Esophagus muscularis mucosa (tissue), 4 donors: Measurements from ENCODE around the gene ERGIC2. TPM values are rescaled to one million over a fixed set of nuclear protein-coding genes. Genes with fewer than 3 reads are reported as not detected.

ENCODE experiments used
- DNase-seq: peaks from one replicate; pipeline ENCODE4 v3.0.0-alpha.2; 2017; ENCODE audit errors: extremely low spot score
- H3K27ac ChIP-seq, 4 donors: fragments of 200-600 bp; sonication (generic); replicated peaks in 1 of 4; 1 replicate in 3 of 4; 2 replicates in 1 of 4; pipeline ENCODE4 v1.5.1; 2016 to 2019; ENCODE audit warnings: mild to moderate bottlenecking in 1 of 4
- H3K27me3 ChIP-seq, 4 donors: fragments of 200-600 bp; sonication (generic); one replicate each; pipeline versions ENCODE4 v1.5.1 to v1.6.0; 2016 to 2019
- H3K36me3 ChIP-seq, 4 donors: fragments of 200-600 bp; sonication (generic); one replicate each; pipeline ENCODE4 v1.5.1; 2016 to 2019
- H3K4me1 ChIP-seq, 4 donors: fragments of 200-600 bp; sonication (generic); one replicate each; pipeline ENCODE4 v1.5.1; 2016 to 2019
- H3K4me3 ChIP-seq, 4 donors: fragments of 200-600 bp; sonication (generic); 1 replicate in 2 of 4; 2 replicates in 2 of 4; pipeline ENCODE4 v1.5.1; 2016 to 2019; ENCODE audit warnings: mild to moderate bottlenecking in 4 of 4, moderate library complexity in 1 of 4
- H3K9me3 ChIP-seq, 4 donors: fragments of 200-600 bp; sonication (generic); 1 replicate in 3 of 4; 2 replicates in 1 of 4; pipeline ENCODE4 v1.5.1; 2016 to 2019
- EP300 ChIP-seq: sonication (generic); formaldehyde crosslinking; IDR thresholded peaks from one replicate; pipeline ENCODE4 v1.6.1; 2017; ENCODE audit warnings: antibody characterized with exemption
- POLR2A ChIP-seq: fragments of 450-650 bp; IDR thresholded peaks from one replicate; pipeline ENCODE4 v1.6.1; 2017; ENCODE audit warnings: antibody characterized with exemption, moderate library complexity, mild to moderate bottlenecking, low read depth
- POLR2AphosphoS5 ChIP-seq, 2 donors: sonication (generic); formaldehyde crosslinking; IDR thresholded peaks; one replicate each; pipeline ENCODE4 v1.6.1; 2017; ENCODE audit warnings: antibody characterized with exemption in 2 of 2
- WGBS: methylation state at CpG from one replicate; pipeline ENCODE4 v1.1.5; 2018; 5-methylcytosine and 5-hydroxymethylcytosine counted together
- intact Hi-C: fragments of 100-400 bp; cut with DNase I; formaldehyde crosslinking; loops from one replicate; pipeline ENCODE4 v1.15.1; 2023
- total RNA-seq, 4 donors: library from RNA; depleted of rRNA; stranded (reverse); fragments of >200 nt; gene quantifications; one replicate each; pipeline versions ENCODE4 v1.1.0 to v1.2.1, GENCODE V29; 2016
- TF ChIP-seq, protein P1 (sequence below), 3 experiments: fragments of 200-600 bp in 2 of 3; fragments of 450-650 bp in 1 of 3; sonication (generic) in 2 of 3; IDR thresholded peaks; one replicate each; pipeline ENCODE4 v1.5.1; 2017 to 2019; ENCODE audit warnings: antibody characterized with exemption in 3 of 3, mild to moderate bottlenecking in 2 of 3, moderate library complexity in 1 of 3

ERGIC2 gene
- total RNA-seq, 4 donors from 2014 or later: 27.2 to 86.8 (median 64.6) TPM

- H3K27me3 ChIP-seq: no peaks in the 10 kb centered on the region
- H3K36me3 ChIP-seq: no peaks in the 10 kb centered on the region
- peaks cover 0 to 4% (median 0%) of the 10 kb centered on the region in 4 donors for H3K9me3 ChIP-seq
- intact Hi-C loops: no loop called here
- no peak overlapping the region for H3K27ac ChIP-seq
- no peak for DNase-seq
- no peaks in the 10 kb centered on the region for H3K4me1 ChIP-seq
- H3K4me3 ChIP-seq: no peak overlapping the region
- TF ChIP-seq, protein P1, sequence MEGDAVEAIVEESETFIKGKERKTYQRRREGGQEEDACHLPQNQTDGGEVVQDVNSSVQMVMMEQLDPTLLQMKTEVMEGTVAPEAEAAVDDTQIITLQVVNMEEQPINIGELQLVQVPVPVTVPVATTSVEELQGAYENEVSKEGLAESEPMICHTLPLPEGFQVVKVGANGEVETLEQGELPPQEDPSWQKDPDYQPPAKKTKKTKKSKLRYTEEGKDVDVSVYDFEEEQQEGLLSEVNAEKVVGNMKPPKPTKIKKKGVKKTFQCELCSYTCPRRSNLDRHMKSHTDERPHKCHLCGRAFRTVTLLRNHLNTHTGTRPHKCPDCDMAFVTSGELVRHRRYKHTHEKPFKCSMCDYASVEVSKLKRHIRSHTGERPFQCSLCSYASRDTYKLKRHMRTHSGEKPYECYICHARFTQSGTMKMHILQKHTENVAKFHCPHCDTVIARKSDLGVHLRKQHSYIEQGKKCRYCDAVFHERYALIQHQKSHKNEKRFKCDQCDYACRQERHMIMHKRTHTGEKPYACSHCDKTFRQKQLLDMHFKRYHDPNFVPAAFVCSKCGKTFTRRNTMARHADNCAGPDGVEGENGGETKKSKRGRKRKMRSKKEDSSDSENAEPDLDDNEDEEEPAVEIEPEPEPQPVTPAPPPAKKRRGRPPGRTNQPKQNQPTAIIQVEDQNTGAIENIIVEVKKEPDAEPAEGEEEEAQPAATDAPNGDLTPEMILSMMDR (IDR thresholded peaks at IDR 0.05): no peak
- TF ChIP-seq POLR2AphosphoS5 (IDR thresholded peaks at IDR 0.05): no peak
These were observed 33.4 kb upstream of the ERGIC2 start for GRCh38 chr12:29414368-29414767.

- H3K4me1 ChIP-seq: no peaks in the 10 kb centered on the region
- no peak overlapping the region for H3K27ac ChIP-seq
- 65% methylated on average over 4 of the region's 4 CpGs for WGBS
- TF ChIP-seq EP300 (no peak), POLR2A (no peak), POLR2AphosphoS5 (IDR thresholded peaks at IDR 0.05) (no peak)
- TF ChIP-seq, protein P1 (IDR thresholded peaks at IDR 0.05): no peak
- H3K9me3 ChIP-seq: no peaks in the 10 kb centered on the region
- no peak overlapping the region for H3K4me3 ChIP-seq
- no peak for DNase-seq
- intact Hi-C loops: no loop called here
- no peaks in the 10 kb centered on the region for H3K36me3 ChIP-seq
- no peaks in the 10 kb centered on the region for H3K27me3 ChIP-seq
These were observed 24.6 kb upstream of the ERGIC2 start for GRCh38 chr12:29405561-29405960.

DNA sequence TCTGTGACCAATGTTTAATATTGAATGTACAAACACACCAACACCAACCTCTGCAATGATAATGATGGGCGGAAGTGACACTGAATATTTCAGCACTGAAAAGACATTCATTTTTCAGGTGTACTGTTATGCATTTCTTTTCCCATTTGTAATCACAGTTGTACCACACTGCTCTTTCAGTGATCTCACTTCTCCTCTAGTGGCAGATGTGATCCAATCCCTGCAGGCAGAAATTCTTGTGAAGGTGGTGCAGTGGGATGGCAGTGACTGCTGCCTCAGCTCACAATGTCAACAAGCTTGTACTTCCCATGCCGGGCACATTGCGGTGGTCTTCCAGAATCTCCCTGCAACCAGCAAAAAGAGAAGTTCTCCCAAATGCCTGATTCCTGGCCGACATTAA, 23.0 kb upstream of the ERGIC2 start:
- no peak for DNase-seq
- H3K4me1 ChIP-seq: no peaks in the 10 kb centered on the region
- WGBS: 72% methylated on average over 4 of the region's 4 CpGs
- H3K36me3 ChIP-seq: no peaks in the 10 kb centered on the region
- no peak overlapping the region for H3K27ac ChIP-seq
- H3K9me3 ChIP-seq: no peaks in the 10 kb centered on the region
- H3K4me3 ChIP-seq: no peak overlapping the region
- no peak for TF ChIP-seq POLR2AphosphoS5 (IDR thresholded peaks at IDR 0.05)
- TF ChIP-seq POLR2A: no peak
- no peak for TF ChIP-seq EP300
- H3K27me3 ChIP-seq: no peaks in the 10 kb centered on the region
- intact Hi-C loops: no loop called here

GRCh38 chr12:29402437-29402836, 21.5 kb upstream of the ERGIC2 start:
- H3K27me3 ChIP-seq: no peaks in the 10 kb centered on the region
- H3K4me3 ChIP-seq: no peak overlapping the region
- no peaks in the 10 kb centered on the region for H3K36me3 ChIP-seq
- no peaks in the 10 kb centered on the region for H3K9me3 ChIP-seq
- no peak for DNase-seq
- intact Hi-C loops: no loop called here
- TF ChIP-seq, protein P1 (IDR thresholded peaks at IDR 0.05): no peak
- TF ChIP-seq POLR2A: no peak
- TF ChIP-seq EP300: no peak
- TF ChIP-seq POLR2AphosphoS5 (IDR thresholded peaks at IDR 0.05): no peak
- H3K4me1 ChIP-seq: no peaks in the 10 kb centered on the region
- no peak overlapping the region for H3K27ac ChIP-seq

GRCh38 chr12:29398495-29398894, 17.5 kb upstream of the ERGIC2 start:
- DNase-seq: no peak
- H3K36me3 ChIP-seq: no peaks in the 10 kb centered on the region
- H3K9me3 ChIP-seq: no peaks in the 10 kb centered on the region
- TF ChIP-seq POLR2A: no peak
- TF ChIP-seq, protein P1 (IDR thresholded peaks at IDR 0.05): no peak
- TF ChIP-seq EP300: no peak
- TF ChIP-seq POLR2AphosphoS5 (IDR thresholded peaks at IDR 0.05): no peak
- intact Hi-C loops: no loop called here
- H3K4me3 ChIP-seq: no peak overlapping the region
- no peak overlapping the region for H3K27ac ChIP-seq
- no peaks in the 10 kb centered on the region for H3K27me3 ChIP-seq
- no peaks in the 10 kb centered on the region for H3K4me1 ChIP-seq
- WGBS: 86% methylated on average over 1 of the region's 1 CpG
